Smooth muscle cell (in vitro differentiated cells): Measurements from ENCODE around the gene FES. TPM values are rescaled to one million over a fixed set of nuclear protein-coding genes. Genes with fewer than 3 reads are reported as not detected.

Source experiments
- DNase-seq: peaks from one replicate; lab custom pipeline; 2025; ENCODE audit not compliant: unreplicated experiment; lab: John Stamatoyannopoulos, UW
- H2AFZ ChIP-seq: fragments of 200-600 bp; sonication (generic); 2 replicates; pipeline ENCODE4 v1.6.0; 2016; ENCODE audit warnings: antibody characterized with exemption, low read depth, mild to moderate bottlenecking
- H3F3A ChIP-seq: fragments of 200-600 bp; sonication (generic); 2 replicates; pipeline ENCODE4 v1.6.0; 2017; ENCODE audit warnings: antibody characterized with exemption, low read depth
- H3K27ac ChIP-seq: fragments of 200-600 bp; sonication (generic); 2 replicates; pipeline ENCODE4 v1.5.1; 2016; ENCODE audit warnings: low read depth, mild to moderate bottlenecking
- H3K27me3 ChIP-seq: fragments of 200-600 bp; sonication (generic); 2 replicates; pipeline ENCODE4 v1.6.1; 2016; ENCODE audit warnings: low read depth, mild to moderate bottlenecking
- H3K36me3 ChIP-seq: fragments of 200-600 bp; sonication (generic); 2 replicates; pipeline ENCODE4 v1.5.1; 2016; ENCODE audit warnings: low read depth
- H3K4me1 ChIP-seq: fragments of 200-600 bp; sonication (generic); 2 replicates; pipeline ENCODE4 v1.5.1; 2016; ENCODE audit warnings: low read depth
- H3K4me2 ChIP-seq: fragments of 200-600 bp; sonication (generic); 2 replicates; pipeline ENCODE4 v1.6.0; 2016; ENCODE audit warnings: mild to moderate bottlenecking
- H3K4me3 ChIP-seq: fragments of 200-600 bp; sonication (generic); 2 replicates; pipeline ENCODE4 v1.5.1; 2016; ENCODE audit warnings: mild to moderate bottlenecking
- H3K79me2 ChIP-seq: fragments of 200-600 bp; sonication (generic); 2 replicates; pipeline ENCODE4 v1.6.0; 2016; ENCODE audit warnings: low read depth, mild to moderate bottlenecking
- H3K9ac ChIP-seq: fragments of 200-600 bp; sonication (generic); 2 replicates; pipeline ENCODE4 v1.6.0; 2016; ENCODE audit warnings: low read depth
- H3K9me3 ChIP-seq: fragments of 200-600 bp; sonication (generic); replicated peaks from 2 replicates; pipeline ENCODE4 v1.5.1; 2016; ENCODE audit warnings: low read depth
- H4K20me1 ChIP-seq: fragments of 200-600 bp; sonication (generic); 2 replicates; pipeline ENCODE4 v1.6.0; 2016; ENCODE audit warnings: low read depth
- CTCF ChIP-seq: fragments of 200-600 bp; sonication (generic); IDR thresholded peaks from 2 replicates; pipeline ENCODE4 v1.5.1; 2017; ENCODE audit warnings: borderline replicate concordance, mild to moderate bottlenecking, antibody characterized with exemption; ENCODE audit not compliant: insufficient read depth, poor library complexity, severe bottlenecking
- WGBS: methylation state at CpG from one replicate; pipeline ENCODE4 v1.1.7; 2016; ENCODE audit warnings: low lambda C conversion rate; 5-methylcytosine and 5-hydroxymethylcytosine counted together
- polyA plus RNA-seq: library from polyadenylated mRNA; unstranded; fragments of >200 nt; fragmentation: Nextera tagmentation; extraction: Ambion mirVana; gene quantifications from 2 replicates; pipeline ENCODE4 v1.2.1, GENCODE V29; 2016
- total RNA-seq: library from RNA; depleted of rRNA; stranded (reverse); fragments of >200 nt; gene quantifications from 2 replicates; pipeline ENCODE4 v1.2.3, GENCODE V29; 2014

The FES gene
- total and polyA plus RNA-seq, 2 experiments from 2014 or later = 4.9 to 6.2 TPM

- no peak overlapping the region for H2AFZ ChIP-seq
- peak overlapping the region; percentile 90 for H3K9ac ChIP-seq
- H3F3A ChIP-seq = peaks cover 36% of the 10 kb centered on the region
- no peak for DNase-seq
- WGBS = 2% methylated on average over 36 of the region's 71 CpGs
- H3K4me1 ChIP-seq = peaks cover 55% of the 10 kb centered on the region
- no peaks in the 10 kb centered on the region for H3K36me3 ChIP-seq
- H3K9me3 ChIP-seq = no peaks in the 10 kb centered on the region
- peak overlapping the region; percentile 91 for H3K27ac ChIP-seq
- peak overlapping the region; percentile 80 for H3K4me3 ChIP-seq
- peaks cover 36% of the 10 kb centered on the region for H3K79me2 ChIP-seq
- no peaks in the 10 kb centered on the region for H3K27me3 ChIP-seq
- peaks cover 30% of the 10 kb centered on the region for H4K20me1 ChIP-seq
- peak overlapping the region; percentile 92 for H3K4me2 ChIP-seq
- no peak for TF ChIP-seq CTCF
Measured at GRCh38 chr15:90871139-90871715, 13.1 kb upstream of the FES start.

- Histone ChIP-seq H4K20me1 (peaks cover 30% of the 10 kb centered on the region), H2AFZ (no peak overlapping the region), H3K4me3 (peak overlapping the region; percentile 80), H3K27ac (peak overlapping the region; percentile 91), H3K9ac (peak overlapping the region; percentile 90), H3K79me2 (peaks cover 36% of the 10 kb centered on the region), H3K4me1 (peaks cover 55% of the 10 kb centered on the region), H3K27me3 (no peaks in the 10 kb centered on the region), H3K4me2 (peak overlapping the region; percentile 92), H3F3A (peaks cover 36% of the 10 kb centered on the region), H3K36me3 (no peaks in the 10 kb centered on the region), H3K9me3 (no peaks in the 10 kb centered on the region)
- WGBS = 3% methylated on average over 46 of the region's 77 CpGs
- no peak for TF ChIP-seq CTCF
- DNase-seq = no peak
Measured at GRCh38 chr15:90871716-90872485, 12.4 kb upstream of the FES start.

- H2AFZ ChIP-seq = no peak overlapping the region
- H3K4me1 ChIP-seq = peaks cover 55% of the 10 kb centered on the region
- peaks cover 36% of the 10 kb centered on the region for H3K79me2 ChIP-seq
- H3K9ac ChIP-seq = peak overlapping the region; percentile 90
- H3F3A ChIP-seq = peaks cover 36% of the 10 kb centered on the region
- no peaks in the 10 kb centered on the region for H3K9me3 ChIP-seq
- no peaks in the 10 kb centered on the region for H3K36me3 ChIP-seq
- H3K27me3 ChIP-seq = no peaks in the 10 kb centered on the region
- H3K4me2 ChIP-seq = peak overlapping the region; percentile 92
- peak overlapping the region; percentile 91 for H3K27ac ChIP-seq
- 10% methylated on average over 12 of the region's 12 CpGs for WGBS
- DNase-seq = no peak
- H4K20me1 ChIP-seq = peaks cover 30% of the 10 kb centered on the region
- no peak for TF ChIP-seq CTCF
- H3K4me3 ChIP-seq = peak overlapping the region; percentile 80
Measured at GRCh38 chr15:90872486-90873184, 11.7 kb upstream of the FES start.
